GM18508 (cell line): Measurements from ENCODE around the gene SH3BP1.
"Not testable (repeated sequence)": the region's sequence is repeated elsewhere in the genome, so short reads cannot be mapped to it uniquely, and the experiment has no call there.

Experiments used
- ATAC-seq: cut with Tn5 transposase; IDR thresholded peaks from one replicate; pipeline ENCODE4 v1.9.1; 2021; ENCODE audit warnings: moderate number of reproducible peaks; ENCODE audit not compliant: insufficient read depth, unreplicated experiment

SH3BP1 gene, protein sequence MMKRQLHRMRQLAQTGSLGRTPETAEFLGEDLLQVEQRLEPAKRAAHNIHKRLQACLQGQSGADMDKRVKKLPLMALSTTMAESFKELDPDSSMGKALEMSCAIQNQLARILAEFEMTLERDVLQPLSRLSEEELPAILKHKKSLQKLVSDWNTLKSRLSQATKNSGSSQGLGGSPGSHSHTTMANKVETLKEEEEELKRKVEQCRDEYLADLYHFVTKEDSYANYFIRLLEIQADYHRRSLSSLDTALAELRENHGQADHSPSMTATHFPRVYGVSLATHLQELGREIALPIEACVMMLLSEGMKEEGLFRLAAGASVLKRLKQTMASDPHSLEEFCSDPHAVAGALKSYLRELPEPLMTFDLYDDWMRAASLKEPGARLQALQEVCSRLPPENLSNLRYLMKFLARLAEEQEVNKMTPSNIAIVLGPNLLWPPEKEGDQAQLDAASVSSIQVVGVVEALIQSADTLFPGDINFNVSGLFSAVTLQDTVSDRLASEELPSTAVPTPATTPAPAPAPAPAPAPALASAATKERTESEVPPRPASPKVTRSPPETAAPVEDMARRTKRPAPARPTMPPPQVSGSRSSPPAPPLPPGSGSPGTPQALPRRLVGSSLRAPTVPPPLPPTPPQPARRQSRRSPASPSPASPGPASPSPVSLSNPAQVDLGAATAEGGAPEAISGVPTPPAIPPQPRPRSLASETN

DNA sequence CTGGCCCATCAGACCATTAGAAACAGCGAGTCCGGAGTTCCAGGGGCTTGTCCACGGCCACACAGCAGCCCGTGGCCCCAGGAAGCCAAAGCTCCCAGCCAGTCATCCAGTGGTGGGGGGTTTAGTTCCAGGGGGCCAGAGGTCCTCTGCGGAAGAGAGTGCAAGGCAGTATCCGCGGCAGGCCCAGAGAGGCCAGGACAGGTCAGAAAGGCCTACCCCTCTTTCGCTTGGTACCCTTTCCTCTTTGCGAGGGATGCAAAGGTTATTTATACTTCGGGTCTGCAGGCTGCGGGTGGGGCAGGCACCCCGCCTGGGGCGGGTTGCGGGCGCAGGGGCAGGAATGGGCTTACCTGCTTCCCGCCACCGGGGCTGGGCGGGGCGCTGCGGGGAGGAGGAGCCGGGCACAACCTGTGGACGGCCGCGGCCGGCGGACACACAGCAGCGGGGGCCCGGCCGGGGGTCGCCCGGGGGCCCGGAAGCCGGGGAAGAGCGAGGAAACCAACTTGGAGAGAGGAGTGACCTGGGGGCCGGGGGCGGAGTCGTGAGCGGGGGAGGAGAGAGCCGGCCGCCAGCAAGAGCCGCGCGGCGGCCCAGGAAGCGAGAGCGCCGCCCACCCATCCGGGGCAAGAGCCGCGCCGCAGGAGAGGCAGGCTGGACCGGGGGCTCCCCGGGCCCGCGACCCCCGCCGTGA, at the start of gene SH3BP1:
Gene SH3BP1, plus strand, starts transcription at position 600 of the 691 bp plus-strand sequence. CDS start 119 bp downstream, outside the sequence.
- no peak for ATAC-seq

DNA sequence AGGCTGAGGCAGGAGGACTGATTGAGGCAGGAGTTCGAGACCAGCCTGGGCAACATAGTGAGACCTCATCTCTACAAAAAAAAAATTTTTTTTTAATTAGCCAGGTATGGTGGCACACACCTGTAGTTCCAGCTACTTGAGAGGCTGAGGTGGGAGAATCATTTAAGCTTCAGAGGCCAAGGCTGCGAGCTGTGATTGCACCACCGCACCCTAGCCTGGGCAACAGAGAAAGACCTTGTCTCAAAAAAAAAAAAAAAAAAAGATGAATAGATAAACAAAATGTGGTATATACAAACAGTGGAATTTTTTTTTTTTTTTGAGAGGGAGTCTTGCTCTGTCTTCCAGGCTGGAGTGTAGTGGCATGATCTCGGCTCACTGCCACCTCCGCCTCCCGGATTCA, 48.4 kb upstream of the SH3BP1 start:
- not testable (repeated sequence) for ATAC-seq

DNA sequence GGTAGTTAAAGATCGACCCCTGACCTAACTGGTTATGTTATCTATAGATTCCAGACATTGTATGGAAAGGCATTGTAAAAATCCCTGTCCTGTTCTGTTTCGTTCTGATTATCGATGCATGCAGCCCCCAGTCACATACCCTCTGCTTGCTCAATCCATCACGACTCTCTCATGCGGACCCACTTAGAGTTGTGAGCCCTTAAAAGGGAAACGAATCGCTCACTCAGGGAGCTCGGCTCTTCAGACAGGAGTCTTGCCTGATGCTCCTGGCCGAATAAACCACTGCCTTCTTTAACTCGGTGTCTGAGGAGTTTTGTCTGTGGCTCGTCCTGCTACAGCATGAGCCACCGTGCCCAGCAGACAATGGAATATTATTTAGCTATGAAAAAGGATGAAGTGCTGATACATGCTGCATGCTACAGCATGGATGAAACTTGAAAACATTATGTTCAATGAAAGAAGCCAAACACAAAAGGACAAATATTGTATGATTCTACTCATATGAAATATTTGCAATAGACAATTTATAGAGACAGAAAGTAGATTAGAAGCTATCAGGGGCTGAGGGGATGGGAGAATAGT, 47.6 kb upstream of the SH3BP1 start:
- no peak for ATAC-seq

DNA sequence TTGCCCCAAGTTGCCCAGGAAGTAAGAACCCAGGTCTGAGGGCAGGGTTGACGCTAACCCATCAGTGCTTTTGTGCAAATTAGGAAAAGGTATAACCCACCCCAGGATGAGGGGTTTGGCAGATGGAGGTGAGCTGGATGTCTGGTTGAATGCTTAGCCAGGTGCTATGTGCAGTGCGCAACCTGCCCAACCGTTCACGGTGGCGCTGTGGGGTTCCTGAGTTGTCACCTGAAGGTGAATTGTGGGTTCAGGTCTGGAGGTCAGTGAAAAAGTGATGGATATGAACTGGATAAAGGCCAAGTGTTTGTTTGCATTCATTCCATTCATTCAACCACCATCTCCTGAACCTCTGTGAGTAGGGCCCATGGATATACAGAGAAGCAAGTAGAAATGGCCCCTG, 45.2 kb upstream of the SH3BP1 start:
- no peak for ATAC-seq

DNA sequence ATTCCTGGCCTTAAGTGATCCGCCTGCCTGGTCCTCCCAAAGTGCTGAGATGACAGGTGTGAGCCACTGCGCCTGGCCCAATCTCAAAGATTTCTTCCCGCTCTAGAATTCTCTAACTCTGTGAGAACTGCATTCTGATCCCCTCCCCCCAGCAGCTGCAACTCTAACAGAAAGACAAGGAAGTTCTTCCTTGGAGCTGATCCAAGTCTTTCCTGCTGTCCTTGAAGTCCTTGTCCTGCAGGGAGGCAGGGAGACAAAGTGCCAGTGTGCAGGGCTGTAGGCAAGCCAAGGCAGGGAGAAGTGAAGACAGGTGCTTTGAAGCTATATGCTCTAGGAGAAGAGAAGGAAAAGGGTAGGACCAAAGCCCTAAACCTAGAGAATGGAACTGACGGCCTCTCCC, 40.3 kb upstream of the SH3BP1 start:
- ATAC-seq = no peak

DNA sequence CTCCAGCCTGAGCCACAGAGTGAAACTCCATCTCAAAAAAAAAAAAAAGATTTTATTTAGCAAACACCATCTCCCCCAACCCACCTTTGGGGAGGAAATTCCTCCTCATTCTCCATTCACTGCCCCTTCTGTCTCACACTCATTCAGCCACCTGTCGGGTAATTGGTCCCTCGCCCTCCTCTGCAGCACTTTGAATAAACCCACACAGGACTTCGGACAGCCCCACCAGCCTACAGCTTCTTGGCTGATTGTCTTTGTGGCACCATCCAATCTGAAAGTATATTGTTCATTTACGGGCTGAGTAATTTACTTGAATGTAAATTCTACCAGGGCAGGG, 38.3 kb upstream of the SH3BP1 start:
- ATAC-seq = no peak

DNA sequence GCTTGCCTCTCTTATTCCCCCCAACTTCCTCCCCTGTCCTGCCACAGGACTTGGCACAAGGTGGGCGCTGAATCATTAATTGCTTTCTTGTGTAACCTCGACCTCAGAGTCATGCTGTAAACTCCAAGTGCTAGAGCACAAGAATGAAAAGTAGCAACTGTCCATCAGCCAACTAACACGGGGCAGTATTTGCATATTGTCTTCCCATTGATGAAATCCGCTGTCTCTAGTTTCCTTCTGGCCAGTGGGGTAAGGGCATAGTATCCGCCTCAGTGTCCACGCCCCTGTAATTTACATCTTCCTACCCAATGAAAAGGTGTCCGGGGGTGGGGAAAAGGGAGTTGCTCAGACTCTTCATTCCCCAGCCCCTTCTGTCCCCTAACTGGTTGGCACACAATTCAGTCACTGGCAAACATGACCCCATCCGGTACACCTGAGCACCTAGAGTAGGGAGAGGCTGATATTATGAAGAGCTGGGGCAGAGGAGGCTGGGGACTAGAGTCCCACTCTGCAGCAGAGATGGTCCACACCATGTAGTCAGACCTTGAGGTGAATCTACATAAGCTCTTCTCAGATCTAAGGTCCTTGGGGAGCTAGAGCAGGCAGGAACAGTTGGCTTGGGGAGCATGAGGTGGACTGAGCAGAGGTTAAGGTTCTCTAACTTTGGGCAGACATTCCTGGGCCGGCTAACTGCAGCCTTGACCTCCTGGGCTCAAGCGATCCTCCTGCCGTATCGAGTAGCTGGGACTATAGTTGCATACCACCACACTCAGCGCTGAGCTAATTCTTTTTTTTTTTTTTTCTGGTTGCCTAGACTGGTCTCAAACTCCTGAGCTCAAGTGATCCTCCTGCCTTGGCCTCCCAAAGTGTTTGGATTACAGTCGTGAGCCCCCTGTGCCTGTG, 37.7 kb upstream of the SH3BP1 start:
- ATAC-seq = no peak

DNA sequence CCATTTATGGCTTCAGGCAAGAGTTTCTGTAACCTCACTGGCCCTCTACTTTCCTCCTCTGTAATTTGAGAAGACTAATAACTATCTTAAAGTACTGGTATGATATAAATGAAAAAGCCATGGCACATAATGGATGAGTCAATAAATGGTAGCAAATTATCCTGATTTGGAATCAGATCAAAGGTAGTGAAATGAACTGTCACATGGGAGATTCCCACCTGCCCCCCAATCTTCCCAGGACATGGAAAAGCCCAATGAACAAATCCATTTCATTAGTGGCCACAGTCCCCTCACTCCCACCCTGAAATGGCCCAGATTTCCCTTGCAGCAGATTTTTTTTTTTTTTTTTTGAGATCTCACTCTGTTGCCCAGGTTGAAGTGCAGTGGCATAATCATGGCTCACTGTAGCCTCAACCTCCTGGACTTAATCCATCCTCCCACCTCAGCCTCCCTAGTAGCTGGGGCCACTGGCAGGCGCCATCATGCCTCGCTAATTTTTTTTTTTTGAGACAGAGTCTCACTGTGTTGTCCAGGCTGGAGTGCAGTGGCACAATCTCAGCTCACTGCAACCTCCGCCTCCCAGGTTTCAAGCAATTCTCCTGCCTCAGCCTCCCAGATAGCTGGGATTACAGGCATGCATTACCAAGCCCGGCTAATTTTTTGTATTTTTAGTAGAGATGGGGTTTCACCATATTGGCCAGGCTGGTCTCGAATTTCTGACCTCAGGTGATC, 36.8 kb upstream of the SH3BP1 start:
- ATAC-seq = not testable (repeated sequence)

DNA sequence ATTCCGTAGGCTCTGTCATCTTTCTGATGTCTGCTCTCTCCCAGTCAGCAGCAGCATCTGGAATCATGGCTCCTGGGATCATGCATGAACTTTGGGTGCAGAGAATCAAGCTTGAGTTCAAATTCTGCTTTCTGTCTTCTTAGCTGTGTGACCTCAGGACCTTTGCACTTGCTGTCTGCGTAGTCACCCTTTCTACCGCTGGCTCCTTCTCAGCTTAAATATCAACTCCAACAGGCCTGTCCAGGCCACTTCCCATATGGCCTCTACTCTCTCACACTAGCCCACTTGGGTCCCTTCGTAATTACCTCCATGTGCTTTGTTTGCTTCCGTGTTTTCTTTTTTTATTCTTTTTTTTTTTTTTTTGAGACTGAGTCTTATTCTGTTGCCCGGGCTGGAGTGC, 35.4 kb upstream of the SH3BP1 start:
- ATAC-seq = no peak

DNA sequence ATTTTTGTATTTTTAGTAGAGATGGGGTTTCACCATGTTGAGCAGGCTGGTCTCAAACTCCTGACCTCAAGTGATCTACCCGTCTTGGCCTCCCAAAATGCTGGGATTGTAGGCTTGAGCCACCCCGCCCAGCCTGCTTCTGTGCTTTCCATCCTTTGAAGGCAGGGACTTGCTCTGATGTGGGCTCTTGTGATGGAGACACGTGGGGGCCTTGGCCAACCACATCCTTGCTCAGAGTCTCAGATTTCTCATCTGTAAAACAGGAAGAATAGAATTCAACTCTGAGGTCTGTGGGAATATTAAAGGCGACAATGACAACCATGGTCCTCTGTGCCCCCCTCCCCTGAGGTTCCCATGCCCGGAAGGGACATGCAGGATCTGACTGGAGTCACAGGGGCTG, 34.6 kb upstream of the SH3BP1 start:
- ATAC-seq = no peak

DNA sequence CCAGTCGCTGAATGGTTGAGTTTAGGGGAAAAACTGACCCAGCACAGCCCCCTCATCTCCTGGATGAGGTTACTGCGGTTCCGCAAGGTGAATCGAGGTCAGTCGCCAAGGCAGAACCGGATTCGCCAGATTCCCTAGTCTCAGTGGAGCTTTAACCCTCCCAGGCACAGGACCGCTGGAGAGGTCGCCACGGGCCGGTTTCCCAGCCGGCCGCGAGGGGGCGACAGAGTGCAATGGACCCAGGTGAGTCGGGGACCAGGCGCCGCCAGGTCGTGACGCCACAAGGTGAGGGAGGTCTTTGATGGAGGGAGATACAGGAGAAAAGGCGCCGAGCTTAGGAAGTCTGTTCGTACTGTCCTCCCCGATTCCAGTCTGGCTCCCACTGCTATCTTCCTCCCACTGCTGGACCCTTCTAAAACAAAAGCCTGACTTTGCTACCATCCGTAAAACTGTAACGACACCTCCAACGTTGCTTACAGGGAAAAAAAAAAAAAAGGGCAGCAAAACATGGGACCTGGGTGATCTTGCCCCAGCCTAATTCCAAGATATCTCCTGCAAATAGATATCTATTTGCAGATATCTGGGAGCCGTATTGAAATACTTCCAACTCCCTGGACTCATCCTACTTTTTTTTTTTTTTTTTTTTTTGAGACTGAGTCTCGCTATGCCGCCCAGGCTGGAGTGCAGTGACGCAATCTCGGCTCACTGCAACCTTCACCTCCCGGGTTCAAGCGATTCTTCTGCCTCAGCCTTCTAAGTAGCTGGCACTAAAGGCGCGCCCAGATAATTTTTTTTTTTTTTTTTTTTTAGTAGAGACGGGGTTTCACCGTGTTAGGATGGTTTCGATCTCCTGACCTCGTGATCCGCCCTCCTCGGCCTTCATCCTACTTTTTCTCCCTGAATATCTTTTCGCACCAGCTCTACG, 32.2 kb upstream of the SH3BP1 start:
- ATAC-seq = no peak

DNA sequence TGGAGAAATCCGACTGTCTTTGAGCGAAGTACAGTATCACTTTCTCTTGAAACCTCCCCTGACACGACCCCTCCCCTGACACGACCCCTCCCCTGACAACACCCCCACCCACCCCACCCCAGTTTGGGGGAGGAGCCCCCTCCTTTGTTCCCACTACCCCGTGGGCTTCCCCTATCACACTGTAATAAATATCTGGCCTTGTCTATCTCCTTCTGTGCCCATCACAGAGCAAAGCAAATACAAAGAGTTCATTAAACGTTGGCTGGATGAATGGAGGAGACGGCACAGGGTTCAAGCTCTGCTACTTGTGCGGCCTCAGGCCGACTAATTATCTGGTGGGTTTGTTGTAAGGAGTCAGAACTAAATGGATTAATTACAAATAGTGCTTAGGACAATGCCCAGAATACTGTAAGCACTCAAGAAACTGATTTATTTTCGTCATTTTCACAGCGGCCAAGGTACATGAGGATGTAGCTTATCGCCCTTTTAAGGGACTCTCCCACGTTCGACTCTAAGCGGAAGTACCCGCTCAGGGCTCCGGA, 31.5 kb upstream of the SH3BP1 start:
- ATAC-seq = no peak

DNA sequence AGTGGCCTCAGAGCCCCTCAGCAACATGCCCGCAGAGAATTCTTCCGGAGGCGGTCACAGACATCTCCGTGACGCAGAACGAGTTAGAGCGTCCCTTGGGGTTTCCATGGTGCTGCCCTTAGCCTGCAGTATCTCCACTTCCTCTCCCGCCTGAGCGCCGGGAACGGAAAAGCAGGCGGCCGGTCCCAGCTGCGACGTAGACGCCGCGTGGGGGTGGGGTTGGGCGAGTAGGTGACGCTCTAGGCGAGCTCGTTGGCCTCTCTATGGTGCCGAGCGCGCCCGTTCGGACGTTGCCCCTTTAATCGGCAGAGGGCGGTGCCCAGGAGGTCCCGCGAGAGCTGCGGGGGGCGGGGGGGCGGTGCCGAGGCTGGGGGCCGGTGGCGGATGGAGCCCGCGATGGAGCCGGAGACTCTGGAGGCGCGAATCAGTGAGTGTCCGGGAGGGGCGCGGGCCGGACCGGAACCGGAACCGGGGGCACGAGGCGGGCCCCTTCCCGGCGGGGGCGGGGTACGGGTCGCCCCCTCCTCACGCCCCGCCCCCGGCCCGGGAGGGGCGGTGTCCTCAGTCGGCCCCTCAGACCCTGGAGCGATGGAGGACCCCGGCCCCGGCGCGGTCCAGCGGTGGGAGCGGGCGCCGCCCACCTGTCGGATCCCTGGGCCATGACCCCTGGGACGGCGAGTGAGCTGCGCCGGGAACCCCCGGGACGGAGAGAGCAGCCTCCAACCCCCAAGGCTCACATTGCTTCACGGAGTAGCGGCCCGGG, 30.8 kb upstream of the SH3BP1 start, which contains the start of gene GGA1:
Gene GGA1, plus strand, starts transcription at position 358 of the 763 bp plus-strand sequence. Its CDS starts 27 bp downstream, at position 385.
- peak; percentile 42 for ATAC-seq

DNA sequence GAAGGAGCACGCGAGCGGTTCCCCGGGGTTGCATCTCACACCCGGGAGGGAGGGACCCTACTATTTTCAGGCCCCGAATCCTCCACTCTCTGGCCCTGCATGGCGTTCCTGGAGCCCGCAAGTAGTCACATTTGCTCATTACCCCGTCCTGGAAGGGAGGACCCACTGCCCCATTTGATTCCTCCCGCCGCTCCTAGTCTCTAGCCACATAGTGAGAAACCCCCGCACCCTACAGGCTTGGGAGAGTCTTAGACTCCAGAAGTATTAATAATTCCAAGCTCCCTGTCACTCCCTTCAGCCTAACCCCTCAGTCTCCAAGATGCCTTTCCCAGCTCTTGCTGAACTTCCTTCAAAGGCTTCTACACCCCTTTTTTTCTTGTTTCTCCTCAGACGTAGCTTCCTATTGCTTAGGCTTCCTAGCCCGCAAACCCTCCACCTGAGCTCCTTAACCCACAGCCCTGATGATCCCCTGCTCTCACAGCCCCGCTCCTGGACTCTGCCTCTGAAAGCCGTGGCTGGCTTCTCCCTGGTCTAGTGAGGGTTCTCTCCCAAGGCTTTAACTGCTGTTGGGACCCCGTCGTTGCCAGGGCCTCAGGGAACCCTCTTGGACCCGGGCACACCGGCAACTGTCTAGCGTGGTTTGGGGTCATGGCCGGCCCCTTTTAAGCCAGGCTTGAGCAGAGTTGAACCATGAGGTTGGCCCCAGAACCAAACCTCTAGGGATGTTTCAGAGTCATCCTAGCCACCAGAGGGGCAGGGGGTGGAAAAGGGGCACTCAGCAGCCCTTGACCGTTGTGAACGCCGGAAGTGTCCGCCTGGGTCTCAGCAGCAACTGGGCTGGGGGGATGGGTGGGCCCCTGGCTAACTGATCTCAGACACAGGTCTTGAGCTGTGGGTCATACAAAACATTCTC, 30.0 kb upstream of the SH3BP1 start:
- ATAC-seq = no peak

DNA sequence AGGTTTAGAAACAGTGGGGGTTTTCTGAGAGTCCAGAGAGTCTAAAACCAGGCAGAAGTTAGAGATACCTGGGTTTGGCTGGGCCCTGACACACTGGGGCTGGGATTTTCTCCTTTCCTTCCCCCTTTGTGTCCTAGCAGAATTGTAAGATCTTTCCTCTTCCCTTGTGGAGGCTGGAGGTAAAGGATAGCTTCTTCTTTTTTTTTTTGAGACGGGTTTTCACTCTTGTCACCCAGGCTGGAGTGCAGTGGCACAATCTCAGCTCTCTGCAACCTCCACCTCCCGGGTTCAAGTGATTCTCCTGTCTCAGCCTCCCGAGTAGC, 29.4 kb upstream of the SH3BP1 start:
- not testable (repeated sequence) for ATAC-seq

DNA sequence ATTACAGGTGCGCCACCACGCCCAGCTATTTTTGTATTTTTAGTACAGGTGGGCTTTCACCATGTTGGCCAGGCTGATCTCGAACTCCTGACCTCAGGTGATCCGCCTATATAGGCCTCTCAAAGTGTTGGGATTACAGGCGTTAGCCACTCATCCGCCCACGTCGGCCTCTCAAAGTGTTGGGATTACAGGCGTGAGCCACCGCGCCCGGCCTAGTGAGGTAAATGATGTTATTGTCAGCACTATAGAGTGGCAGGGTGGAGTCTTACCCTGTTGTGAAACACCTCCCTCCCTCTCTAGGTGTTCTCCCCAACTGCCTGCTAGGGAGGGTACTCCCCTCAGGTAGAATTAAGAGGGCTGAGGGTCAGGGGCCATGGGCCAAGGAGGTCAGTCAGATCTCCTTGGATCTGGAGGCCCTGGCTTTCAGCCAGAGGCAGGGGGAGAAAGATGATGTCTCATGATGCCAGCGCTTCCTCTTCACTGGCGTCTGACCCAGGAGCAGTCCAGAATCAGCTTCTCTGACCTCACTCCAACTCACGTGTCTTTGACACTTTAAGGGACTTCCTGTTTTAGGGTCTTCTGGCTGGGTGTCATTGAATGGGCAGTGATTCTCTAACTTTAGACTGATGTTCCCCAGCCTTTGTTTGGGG, 28.9 kb upstream of the SH3BP1 start:
- no peak for ATAC-seq
